GM15510 (cell line): ENCODE measurements around the gene BRD3OS.

Source experiments
- POLR2A ChIP-seq: IDR thresholded peaks from 3 replicates; pipeline ENCODE4 v1.6.1; 2011; ENCODE audit warnings: borderline replicate concordance; ENCODE audit not compliant: insufficient read length; ENCODE audit errors: extremely low read depth

BRD3OS gene

DNA sequence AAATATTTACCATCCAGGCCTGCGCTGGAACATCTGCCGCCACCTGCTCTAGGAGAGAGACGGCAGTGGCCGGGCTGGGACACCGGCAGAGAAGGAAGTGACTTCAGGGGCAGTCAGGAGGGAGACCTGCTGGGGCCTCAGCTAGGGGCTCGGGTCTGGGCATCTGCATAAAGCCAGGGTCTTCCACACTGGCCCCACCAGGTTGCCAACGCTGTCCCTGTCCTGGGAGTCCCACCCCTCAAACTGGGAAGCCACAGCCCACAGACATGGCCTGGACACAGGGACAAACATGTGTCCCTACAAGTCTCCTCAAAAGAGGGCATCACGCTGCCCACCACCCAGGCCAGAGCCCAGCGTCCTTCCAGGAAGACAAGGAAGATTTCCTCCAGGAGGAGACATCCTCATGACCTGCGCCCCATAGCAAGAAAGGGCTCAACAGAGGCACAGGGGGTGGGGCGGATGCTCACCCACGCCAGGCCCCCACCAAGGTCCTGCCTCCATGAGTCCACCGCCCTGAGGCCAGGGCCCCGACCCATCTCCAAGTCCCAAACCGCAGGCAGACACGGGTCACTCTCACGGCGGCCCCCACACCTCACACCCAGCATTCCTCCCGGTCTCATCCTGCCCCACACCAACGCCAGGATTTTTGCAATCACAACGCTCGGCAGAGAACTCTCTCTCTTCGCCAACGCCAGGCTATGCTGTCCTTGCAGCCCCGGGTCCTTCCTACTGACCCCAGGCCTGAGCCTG, 42.1 kb upstream of the BRD3OS start:
- no peak for TF ChIP-seq POLR2A

DNA sequence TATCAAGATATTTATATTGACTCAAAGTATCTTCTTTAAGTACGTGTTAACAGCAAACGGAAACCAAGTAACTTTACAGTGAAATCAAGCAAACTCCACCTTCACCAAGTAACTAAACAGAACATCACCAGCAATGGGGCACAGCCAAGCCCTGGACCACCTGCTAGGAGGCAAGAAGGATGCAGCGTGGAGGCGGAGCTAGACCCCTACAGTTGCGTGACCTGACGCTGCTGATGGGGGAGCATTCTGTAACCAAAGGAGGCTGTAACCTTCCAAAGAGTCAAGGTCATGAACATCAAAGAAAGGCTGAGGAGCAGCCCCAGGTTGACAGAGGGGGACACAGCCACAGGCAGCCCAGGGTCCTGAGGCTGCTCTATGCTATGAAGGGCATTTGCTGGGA, 39.2 kb upstream of the BRD3OS start:
- TF ChIP-seq POLR2A: no peak

DNA sequence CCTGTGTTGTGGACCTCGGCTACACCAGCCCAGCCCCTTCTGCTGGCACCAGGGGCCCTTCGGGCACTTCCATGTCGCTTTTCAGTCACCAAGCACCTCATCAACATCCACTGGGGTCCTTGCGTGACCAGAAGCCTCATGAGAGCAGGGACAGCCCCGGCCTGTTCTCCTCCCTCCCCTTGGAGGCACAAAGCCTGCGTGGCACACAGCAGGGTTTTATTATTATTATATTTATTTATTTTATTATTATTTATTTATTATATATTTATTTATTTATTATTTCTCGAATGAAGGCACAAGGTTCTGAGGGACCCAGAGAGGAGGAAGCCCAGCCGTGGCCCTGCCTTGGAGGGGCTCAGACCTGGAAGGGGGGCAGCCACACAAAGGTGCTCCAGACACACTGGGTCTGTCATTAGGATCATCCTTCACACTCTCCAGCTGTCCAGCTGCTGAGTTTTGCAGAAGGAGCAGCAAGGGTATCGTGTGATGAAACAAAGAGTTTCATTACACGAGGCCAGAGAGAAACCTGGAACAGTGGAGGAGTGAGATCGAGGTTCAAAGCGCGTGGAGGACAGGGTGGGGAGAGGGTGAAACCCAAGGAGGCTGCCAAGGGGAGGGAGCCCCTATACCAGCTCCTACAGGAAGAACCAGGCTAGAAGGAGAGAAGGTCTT, 38.4 kb upstream of the BRD3OS start:
- no peak for TF ChIP-seq POLR2A

DNA sequence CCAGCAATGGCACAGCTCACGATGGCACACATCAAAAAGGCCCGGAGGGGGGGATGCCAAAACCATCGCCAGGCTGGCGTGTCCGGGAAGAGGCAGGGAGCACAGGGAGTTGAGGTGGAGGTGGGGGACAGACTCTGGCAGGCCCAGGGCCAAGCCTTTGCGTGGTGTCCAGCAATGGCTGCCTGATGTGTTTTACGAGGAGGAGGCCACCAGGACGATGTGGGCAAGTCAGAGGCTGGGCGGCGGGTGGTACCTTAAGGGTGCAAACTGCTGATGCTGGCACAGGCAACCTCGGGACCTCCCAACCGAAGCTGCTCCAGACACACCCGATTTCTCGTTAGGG, 37.9 kb upstream of the BRD3OS start:
- TF ChIP-seq POLR2A: no peak

DNA sequence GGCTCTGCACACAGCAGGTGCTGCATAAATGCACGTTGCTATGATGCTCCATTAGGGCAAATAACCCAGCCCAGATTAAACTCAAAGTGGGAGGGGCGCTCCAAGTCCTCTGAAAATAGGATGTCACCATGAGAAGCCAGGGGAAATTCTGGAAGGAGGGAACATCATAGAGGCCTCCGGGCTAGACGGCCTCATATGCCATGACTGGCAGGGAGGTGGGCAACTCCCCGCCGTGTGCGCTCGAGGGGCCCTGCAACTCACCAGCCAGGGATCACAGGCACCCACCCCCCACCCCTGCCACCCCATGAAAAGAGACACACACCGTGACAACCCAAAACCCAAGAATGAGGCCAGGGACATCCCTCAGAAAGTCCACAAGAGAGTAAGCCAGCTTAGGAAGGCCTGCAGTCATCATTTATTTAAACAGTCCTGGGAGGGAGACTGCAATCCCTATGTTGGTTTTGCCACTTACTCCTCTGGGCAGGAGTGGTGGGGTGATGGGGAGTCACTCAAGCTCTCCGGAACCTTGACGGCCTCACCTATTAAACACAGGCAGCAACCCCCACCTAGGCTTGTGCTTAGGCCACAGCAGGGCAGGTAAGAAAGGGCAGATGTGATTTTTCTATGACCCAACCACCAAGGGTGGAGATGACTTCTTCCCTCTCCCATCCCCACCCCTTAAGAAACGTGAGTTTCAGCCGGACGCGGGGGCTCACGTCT, 37.2 kb upstream of the BRD3OS start:
- no peak for TF ChIP-seq POLR2A

DNA sequence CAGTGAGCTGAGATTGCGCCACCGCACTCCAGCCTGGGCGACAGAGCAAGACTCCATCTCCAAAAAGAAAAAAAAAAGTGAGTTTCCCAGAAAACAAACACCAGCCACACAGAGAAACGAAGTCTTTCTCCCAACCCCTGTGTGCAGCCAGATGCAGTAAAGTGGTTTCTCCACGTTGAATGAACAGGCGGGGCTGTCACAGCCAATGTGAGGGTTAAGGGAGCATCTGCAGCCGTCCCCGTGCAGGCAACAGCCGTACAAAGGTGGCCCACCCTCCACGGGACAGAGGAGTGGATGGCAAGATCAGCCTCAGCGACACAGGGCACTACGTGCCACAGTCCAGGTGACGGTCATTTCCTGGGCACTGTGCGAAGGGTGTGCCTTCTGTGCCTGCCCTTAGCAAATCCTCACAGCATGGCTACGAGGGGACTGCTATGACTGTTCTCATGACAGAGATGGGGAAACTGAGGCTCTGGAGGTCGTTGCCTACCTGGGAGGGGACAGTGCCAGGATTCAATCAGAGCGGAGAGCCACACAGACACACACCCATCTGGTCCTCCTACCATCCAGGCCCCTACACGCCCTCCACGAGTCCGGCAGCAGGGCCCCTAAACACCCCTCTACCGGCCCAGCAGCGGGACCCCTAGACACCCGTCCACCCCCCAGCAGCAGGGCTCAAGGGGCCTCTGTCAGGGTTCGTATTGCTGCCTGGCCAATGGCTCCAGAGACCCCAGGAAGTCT, 35.5 kb upstream of the BRD3OS start:
- no peak for TF ChIP-seq POLR2A

DNA sequence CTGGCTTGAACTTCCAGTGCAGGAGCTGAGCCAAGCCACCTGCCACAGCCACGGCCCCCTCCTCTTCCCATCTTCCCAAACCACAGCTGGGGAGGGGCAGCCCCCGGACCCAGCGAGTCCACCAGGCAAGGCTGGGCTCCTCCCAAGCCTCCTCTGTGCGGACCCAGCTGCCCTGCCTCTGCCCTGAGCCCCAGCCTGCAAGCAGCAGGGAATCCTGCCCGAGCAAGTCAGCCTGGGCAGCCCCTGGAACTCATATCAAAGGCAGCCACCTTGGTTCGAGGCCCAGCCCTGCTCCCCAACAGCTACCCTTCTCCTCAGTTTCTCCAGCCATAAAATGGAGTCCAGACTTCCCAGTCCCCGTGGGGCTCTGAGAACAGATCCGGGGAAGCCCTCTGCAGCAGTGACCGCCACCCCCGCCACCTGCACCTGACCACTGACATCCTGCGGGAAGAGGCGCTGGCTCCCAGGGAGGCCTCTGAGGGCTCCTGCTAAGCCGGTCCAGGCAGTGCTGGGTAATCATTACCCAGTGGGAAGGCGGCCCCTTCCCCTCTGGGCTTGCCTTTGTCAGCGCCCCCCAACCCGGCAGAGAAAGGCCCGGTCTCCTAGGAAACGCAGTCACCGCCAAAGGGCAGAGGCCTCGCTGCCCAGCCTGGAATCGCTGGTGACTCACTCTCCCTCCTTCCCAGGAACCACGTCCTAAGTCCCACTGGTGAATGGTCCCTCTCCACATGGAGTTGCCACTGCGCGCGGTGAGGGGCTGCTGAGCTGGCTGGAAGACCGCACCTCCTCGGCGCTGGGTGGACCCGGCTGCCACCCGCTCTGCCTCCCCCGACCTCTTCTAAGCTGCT, 34.7 kb upstream of the BRD3OS start:
- TF ChIP-seq POLR2A: no peak

DNA sequence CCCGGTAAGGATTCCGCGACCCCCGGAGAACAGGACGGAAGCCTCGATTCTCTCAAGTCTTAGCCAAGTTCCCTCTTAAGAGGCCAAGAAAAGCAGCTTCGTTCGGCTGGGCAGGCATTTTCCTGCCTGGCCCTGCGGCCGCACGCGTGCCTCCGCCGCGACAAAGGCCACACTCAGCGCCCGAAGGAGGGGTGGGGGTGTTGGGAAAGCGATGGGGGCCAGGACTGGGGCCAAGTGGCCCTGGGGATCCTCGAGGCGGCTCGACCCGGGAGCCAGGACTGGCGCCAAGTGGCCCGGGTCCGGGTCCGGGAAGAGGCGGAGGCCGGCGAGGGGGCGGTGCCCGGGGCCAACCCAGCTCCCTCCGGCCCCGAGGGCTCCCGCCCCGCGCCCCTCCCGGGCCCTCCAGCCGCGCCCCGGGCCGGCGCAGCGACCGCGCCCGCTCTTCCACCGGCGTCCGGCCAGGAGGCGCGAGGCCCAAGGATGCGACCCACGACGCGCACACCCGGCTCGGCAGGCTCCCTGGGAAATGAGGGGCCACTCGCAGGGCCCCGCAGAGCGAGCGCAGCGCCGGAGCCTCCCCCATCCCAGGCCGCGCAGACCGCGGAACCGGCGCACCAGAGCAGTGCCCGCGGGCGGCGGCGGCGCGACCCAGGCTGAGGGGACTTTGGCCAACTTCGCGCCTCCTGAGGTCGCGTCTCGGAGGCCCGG, 33.9 kb upstream of the BRD3OS start:
- TF ChIP-seq POLR2A: peak; percentile 8

DNA sequence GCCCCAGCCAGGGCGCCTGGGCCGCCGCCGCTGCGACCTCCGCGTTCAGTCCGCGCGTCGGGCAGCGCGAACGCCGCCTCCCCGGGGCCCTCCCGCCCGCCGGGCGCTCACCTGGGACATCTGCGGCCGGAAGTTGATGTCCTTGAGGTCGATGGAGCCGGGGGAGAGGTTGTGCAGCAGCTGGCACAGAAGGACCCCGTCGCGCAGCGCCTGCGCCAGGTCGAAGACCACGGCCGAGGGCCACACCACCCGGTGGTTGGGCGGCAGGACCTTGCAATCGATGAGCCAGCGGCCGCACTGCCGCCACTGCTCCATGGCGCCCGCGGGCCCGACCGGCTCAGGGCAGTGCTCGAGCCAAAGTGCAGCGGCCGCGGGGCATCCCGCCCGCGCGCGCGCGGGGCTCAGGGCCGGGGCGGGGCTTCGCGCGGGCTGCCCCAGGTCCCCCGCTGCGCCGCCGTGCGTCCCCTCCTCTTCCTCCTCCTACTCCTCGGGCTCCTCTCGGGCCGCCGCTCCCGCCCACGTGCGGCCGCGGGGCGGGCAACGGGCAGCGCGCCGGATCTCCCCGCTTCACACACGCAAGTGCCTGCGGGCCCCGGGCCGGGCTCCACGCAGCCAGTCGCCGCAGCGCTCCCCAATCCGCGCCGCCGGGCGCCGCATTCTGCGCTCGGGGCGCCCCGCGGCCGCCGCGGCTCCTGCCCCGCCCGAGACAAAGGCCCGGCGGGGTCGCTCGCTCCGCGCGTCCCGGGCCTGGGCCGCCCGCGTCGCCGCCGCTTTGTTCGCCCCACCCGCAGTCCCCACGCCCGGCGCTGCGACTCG, 33.1 kb upstream of the BRD3OS start, which contains the start of gene VAV2:
Gene VAV2, minus strand, starts transcription at position 361 of the 816 bp plus-strand sequence. Its CDS starts 46 bp downstream, at position 315.
- TF ChIP-seq POLR2A: peak; percentile 63

DNA sequence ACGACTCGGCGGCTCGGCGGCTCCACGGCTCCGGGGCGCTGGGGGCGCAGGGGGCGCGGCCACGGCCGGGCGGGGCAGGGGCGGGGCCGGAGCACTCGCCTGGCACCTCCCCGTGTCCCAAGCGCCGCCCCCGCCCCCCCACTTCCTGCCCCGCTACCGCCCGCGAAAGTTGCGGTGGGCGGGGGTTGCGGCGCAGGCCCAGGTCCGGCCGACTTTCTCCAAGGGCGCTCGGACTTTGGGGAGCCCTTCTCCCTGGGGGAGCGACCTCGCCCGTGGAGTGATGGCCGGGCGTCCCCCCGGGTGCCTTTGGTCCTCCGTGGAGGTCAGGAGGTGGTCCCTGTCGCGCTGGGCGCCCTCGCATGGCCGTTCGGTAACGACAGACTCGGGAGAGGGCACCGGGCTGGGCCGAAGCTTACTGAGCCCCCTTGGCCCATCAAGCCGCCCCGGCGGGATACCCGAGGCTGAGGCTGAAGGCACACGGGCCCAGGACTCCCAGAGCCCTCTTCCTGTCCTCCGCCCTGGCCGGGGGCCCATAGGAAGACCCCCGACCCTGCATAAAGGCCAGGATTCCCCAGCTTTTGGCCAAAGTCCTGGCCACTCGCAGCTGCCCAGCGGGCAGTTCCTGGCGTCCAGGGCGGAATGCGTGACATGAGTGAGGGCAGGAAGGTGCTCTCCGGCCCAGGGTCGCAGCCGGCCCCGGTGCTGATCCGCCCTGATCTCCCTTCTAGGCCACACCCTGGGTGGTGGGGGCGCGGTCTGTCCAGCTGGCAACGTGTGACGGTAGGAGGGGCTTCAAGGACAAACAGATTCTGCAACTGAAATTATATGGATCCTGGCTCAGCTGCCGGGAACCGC, 32.3 kb upstream of the BRD3OS start:
- TF ChIP-seq POLR2A: no peak

DNA sequence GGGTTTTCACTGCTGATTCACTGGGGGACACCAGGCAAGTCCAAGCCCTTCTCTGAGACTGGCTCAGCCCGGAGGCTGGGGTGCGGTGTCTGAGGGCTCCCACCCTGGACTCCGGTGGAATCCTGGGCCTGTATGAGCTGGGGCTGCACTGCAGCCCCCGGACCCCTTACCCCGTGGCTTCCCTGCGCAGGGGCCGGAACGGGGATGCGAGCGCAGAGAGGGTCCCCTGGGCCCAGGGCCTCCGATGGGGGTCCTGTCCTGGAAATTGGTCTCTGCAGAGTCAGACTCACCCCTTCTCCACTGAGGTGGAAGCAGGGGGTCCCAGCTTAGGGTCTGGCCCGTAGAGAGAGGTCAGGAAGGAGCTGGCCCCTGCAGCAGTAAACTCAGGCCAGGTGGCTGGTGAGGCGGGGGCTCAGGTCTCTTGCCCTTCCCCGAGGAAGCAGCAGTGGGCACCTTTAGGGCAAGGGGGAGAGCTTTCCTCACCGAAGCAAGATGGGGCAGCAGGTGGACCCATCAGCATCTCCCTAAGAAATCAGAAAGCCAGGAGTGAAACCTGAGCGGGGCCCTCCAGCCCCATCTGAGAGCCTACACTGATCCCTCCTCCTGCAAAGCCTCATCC, 31.5 kb upstream of the BRD3OS start:
- no peak for TF ChIP-seq POLR2A
